Measurements from ENCODE around the gene WRAP53.

DNA sequence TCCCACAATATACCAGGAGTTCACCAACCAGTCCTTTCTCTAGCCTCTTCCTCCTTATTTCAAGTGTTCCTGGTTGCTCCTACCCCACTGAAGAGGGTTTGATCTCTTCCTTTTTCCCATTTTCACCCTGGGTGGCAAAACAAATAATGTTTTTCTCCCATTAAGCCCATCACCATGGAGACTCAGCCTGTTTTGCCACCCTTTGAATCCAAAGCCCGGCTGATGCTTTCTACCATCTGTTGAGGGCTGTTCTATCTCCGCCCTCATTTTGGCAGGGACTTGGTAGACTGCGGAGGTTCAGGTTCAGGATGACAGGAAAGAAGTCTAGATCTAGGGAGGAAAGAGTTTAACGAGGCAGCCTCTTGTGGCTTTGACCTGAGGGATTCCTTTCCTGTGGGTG lies 31.8 kb downstream of the WRAP53 start:
- TF ChIP-seq CTCF (IDR thresholded peaks at IDR 0.05; ENCODE audit: low read length), result no peak
- no peak for TF ChIP-seq EZH2 (optimal IDR thresholded peaks at IDR 0.05; ENCODE audit: low read depth, low read length)
- TF ChIP-seq EZH2phosphoT487 (IDR thresholded peaks at IDR 0.05; ENCODE audit: low read length), result no peak

Measured in MM.1S (cell line).